HG02840 (cell line): Measurements from ENCODE around the gene RBM39.
"Not testable (repeated sequence)": the region's sequence is repeated elsewhere in the genome, so short reads cannot be mapped to it uniquely, and the experiment has no call there.

Experiments used
- ATAC-seq: cut with Tn5 transposase; IDR thresholded peaks from one replicate; pipeline ENCODE4 v1.9.1; 2021; ENCODE audit warnings: mild to moderate bottlenecking, moderate library complexity, moderate number of reproducible peaks; ENCODE audit not compliant: unreplicated experiment, low FRiP score

The RBM39 gene

DNA sequence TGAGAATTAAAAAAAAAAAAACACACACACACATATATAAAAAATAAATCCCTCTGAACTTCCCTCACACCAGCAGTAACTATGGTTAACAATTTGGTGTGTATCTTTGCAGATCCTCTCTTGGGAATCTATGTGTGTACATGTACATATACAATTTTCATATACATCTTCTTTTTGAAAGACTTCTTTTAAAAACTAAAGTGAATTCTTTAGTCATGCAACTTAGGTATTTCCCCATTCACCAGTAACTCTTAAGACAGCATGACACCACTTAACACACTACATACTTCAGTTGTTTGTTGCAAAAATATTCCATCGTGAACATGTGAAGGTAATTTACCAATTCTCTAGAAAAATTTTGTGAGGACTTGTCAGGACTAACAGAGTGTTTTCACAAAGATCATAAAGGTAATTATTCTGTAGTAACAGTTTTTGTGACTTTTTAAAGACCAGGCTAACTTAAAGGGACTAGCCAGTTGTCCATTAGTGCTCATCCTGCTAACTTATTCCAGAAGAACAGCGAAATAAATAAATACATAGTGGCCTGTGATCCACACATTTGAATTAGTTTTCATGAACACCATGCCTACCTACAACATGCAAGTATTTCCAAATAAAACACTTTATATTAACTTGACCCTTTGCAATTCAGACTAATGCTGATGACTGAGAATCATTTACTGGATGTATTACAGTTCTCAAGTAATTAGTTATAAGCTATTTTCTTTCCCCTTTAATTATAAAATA, 12.1 kb downstream of the RBM39 start:
- no peak for ATAC-seq

DNA sequence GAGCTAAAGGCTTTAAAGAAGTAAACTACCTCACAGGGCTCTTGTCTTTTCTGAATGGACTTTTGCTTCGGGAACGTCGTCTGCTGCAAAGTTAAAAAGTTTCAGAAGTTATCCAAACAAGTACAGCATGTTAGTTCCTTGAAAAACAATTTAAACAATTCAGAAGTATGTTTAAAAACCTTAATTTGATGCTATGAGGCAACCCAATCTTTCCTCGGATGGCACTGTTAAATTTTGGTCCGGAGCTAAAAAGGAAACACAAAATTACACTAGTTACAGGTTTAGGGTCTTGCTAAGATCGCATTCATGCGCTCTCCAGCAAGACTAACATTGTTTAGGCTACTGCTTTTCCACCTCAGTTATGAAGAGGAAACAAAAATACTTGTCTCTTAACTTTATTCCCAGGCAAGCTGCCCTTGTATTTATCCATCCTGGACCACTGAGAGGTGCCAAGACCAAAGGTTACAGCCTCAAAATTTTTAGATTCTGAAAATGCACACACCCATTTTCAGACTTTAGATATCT, 12.7 kb downstream of the RBM39 start:
- ATAC-seq, result no peak

DNA sequence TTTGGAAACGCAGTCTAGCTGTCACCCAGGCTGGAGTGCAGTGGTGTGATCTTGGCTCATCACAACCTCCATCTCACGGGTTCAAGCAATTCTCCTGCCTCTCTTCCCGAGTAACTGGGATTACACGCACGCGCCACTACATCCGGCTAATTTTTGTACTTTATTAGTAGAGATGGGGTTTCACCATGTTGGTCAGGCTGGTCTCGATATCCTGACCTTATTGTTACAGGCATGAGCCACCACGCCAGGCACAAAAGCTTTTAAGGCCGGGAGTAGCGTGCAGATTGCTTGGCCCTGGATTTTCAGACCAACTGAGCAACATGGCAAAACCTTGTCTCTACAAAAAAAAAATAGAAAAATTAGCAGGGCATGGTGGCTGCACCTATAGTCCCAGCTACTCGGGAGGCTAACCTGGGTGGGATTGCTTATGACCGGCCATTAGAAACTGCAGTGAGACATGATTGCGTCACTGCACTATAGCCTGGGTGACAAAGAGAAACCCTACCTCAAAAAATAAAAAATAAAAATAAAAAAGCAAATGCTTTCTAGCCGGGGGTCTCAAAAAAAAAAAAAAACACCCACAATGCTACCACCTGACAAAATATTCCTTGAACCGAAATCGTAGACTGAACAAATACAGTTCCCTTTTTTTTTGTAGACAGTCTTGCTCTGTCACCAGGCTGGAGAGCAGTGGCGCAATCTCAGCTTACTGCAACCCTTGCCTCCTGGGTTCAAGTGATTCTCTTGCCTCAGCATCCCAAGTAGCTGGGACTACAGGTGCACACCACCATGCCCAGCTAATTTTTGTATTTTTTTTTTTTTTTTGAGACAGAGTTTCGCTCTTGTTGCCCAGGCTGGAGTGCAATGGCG, 15.0 kb downstream of the RBM39 start:
- ATAC-seq, result no peak

DNA sequence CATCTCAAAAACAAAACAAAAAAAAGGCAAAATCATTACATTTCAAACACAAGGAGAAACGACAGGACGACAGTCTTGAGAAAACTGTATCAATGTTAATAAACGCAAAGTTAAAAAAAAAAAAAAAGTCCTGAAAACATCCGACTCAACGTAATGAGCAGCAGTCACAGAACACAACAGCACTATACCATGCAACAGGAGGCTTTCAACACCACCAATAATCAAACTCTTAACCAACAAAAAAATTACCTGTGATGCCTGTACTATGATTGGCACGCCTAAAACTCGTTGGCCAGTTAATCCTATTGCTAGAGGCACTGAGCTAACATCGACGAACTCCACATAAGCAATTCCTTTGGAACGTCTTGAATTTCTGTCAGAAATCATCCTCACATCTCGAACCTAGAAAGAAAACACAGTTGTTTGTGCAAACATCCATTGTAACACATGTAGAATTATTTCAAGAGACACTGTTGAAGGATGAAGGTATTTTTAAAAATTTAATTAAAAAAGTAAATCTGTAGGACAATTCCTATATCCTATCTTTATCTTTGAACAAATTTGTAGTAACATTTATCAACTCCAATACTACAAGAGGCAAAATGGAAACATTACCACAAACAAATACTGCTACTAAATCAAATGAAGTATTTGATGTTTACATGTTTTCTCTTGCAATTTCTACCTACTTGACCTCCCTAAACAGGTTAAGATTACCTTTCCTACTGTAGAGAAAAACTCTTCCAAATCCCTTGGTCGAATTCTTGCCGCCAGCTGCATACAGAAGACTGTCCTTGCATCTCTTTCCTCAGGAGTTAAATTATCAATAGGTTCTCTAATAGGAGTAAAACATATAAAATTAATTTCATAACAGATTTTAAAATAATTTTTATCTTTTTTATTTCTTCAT, 17.5 kb downstream of the RBM39 start:
- no peak for ATAC-seq

DNA sequence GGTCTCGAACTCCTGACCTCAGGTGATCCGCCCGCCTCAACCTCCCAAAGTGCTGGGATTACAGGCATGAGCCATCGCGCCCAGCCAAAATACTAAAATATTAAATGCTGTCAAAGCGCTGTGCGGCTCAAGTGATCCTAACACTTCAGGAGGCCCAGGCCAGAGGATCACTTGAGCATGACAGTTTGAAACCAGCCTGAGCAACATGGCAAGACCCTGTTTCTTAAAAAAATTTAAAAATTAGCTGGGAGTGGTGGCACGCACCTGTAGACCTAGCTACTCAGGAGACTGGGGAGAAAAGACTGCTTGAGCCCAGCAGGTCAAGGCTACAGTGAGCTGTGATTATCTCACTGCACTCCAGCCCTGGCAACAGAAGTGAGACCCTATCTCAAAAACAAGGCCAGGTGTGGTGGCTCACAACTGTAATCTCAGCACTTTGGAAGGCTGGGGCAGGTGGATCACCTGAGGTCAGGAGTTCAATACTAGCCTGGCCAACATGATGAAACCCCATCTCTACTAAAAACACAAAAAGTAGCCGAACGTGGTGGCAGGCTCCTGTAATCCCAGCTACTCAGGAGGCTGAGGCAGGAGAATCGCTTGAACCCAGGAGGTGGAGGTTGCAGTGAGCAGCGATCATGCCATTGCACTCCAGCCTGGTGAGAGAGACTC, 18.3 kb downstream of the RBM39 start:
- ATAC-seq, result not testable (repeated sequence)

DNA sequence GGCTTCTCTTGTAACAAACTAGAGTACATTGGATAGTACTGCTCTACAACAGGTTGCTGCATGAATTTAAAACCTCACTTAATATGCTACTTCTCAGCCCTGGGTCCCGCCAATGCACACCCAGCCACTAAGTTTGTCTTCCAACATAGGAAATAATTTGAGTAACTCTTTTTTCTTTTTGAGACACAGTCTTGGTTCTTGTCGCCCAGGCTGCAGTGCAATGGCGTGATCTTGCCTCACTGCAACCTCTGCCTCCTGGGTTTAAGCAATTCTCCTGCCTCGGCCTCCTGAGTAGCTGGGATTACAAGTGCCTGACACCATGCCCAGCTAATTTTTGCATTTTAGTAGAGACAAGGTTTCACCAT, 18.8 kb downstream of the RBM39 start:
- ATAC-seq, result not testable (repeated sequence)

DNA sequence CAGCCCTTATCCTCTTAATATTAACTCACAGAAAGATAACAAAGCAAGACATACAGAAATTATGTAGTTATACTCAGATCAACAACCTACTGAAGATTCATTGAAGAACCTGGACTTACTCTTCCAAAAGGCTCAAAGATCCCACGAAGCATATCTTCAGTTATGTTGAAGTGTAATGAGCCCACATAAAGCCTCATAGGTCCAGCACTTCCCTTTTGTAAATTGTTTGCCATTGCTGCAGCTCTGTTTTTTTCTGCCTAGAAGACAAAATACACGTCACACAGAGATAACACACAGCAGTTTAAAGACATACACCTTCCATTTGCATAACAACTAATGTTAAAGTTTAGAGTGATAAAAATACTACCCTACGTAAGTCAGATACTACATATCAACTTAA, 20.4 kb downstream of the RBM39 start:
- ATAC-seq, result no peak

DNA sequence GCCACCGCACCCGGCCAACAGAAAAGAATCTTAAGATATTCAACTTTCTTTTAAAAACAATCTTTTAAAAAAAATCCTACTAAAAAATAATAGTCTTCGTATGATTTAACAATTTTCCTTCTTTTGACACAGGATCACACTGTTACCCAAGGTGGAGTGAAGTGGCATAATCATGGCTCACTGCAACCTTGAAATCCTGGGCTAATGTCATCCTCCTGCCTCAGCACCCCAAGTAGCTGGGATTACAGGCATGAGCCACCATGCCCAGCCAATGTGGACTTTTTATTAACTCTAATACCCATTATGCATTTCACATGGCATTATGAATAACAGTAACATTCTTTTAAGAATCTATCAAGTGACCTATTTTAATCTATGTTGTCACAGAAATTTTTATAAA, 20.8 kb downstream of the RBM39 start:
- ATAC-seq, result no peak

DNA sequence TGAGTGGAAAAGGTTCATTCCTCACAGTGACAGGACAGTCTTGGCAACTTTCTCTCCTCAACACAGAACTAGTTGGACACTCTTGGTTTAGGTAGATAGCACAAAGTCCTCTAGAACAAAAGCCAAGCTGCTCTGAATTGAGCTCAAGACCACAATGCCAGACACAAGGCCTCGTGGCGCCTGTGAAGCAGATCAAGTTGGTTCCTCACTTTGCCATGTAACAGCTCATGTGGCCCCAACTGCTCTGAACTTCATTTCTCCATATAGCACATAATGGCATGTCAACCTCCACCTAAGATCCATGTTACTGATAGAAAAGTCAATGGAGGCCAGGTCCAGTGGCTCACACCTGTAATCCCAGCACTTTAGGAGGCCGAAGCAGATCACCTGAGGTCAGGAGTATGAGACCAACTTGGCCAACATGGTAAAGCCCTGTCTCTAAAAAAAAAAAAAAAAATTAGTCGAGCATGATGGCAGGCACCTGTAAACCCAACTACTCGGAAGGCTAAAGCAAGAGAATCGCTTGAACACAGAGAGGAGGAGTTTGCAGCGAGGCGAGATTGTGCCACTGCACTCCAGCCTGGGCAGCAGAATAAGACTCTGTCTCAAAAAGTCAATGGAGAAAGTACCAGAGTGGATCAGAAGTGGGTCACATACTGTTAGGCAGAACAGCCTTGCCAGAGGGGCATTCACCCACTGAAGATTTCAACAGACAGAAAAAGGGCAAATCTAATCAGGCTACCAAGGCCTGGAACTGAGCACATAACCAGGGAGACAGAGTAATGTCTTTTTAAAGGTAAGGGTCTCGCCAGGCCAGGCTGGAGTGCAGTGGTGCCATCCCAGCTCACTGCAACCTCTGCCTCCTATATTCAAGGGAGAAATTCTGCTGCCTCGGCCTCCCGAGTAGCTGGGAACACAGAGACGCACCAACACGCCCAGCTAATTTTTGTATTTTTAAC, 21.6 kb downstream of the RBM39 start:
- ATAC-seq, result no peak

DNA sequence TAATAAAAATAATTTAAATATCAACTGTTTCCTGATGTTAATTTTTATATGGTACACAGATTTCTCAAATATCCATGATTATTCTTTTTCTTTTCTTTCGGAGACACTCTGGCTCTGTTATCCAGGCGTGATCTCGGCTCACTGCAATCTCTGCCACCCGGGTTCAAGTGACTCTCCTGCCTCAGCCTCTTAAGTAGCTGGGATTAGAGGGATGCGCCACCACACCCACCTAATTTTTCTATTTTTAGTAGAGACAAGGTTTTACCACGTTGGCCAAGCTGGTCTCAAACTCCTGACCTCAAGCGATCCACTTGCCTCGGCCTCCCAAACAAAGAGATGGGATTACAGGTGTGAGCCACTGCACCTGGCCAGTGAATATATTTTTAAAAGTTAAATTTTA, 22.3 kb downstream of the RBM39 start:
- no peak for ATAC-seq

DNA sequence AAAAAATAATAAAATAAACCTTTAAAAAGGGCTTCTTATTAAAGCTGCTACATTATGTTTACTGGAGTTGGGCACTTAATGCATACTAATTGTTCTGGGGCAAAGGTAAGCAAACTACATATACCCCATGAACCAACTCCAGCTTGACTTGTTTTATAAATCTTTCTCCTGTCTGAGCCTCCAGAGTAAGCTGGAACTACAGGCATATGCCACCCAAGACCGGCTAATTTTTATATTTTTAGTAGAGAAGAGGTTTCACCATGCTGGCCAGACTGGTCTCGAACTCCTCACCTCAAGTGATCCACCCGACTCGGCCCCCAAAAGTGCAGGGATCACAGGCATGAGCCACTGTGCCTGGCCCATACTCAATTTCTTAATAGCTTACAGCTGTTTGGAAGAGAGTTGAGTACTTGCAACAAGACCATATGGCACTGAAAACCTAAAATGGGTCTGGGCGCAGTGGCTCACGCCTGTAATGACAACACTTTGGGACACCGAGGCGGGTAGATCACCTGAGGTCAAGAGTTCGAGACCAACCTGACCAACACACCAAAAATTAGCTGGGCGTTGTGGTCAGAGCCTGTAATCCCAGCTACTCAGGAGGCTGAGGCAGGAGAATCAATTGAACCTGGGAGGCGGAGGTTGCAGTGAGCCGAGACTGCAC, 23.0 kb downstream of the RBM39 start:
- ATAC-seq, result no peak

DNA sequence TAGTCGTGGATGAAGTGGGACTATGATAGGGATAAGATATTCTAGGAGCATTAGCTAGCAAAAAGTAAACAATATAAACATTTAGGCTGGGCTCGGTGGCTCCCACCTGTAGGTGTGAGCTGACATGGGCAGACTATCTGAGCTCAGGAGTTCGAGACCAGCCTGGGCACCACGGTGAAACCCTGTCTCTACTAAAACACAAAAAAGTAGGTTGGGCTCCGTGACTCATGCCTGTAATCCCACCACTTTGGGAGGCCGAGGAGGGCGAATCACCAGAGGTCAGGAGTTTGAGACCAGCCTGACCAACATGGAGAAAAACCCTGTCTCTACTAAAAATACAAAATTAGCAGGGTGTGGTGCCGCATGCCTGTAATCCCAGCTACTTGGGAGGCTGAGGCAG, 23.7 kb downstream of the RBM39 start:
- ATAC-seq, result not testable (repeated sequence)

DNA sequence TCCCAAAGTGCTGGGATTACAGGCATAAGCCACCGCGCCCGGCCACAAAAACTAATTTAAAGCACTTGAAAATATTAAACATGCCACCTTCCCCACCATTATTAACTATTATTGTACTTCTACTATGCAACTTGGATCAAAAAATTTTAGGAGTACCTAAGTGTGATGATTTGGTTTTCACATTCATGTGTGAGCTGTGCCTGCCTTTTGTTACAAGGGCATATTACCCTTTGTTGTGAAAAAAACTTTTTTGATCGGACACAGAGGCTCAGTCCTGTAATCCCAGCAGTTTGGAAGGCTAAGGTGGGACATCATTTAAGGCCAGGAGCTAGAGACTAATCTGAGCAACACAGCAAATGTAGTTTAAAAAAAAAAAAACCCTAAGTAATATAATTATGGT, 25.7 kb downstream of the RBM39 start:
- no peak for ATAC-seq

DNA sequence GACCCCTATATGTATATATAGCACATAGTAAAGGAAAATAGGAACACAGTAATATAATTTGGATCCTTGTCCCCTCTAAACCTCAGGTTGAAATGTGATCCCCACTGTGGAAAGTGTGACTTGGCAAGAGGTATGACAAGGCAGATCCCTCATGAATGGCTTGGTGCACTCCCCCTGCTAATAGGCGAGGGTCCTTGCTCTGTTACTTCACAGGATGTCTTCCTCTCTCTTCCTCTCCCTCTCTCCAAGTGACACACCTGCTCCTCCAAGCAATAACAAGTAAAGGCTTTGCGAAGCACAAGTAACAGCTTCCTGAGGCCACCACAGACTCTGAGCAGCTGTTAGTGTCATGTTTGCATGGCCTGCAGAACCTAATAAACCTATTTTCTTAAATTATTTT, 26.4 kb downstream of the RBM39 start:
- no peak for ATAC-seq

DNA sequence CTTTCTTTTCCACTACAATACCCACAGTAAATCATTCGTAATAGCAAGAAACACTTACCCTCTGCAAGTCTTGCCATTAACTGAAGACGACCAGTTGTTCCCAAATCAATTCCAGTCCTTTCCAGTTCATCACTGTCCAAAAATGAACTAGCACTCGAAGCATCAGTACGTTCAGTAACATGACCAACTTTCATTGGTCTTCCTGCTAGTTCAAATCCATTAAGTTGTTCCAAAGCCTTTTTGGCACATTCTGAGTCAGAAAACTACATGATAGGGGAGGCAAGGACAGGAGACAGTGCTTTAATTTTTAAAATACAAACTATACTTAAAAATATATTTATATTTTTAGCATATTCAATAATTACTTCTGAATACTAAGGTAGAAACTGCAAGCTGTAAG, 27.9 kb downstream of the RBM39 start:
- no peak for ATAC-seq

DNA sequence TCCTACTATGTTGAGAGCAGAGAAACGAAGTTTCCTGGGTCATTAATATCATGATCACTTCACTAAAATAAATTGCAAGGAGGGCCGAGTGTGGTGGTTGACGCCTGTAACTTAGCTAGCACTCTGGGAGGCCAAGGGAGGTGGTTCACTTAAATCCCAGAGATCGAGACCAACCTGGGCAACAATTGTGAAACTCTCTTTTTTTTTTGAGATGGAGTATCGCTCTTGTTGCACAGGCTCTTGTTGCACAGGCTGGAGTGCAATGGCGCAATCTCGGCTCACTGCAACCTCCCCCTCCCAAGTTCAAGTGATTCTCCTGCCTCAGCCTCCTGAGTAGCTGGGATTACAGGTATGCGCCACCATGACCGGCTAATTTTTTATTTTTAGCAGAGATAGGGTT, 28.9 kb downstream of the RBM39 start:
- not testable (repeated sequence) for ATAC-seq

DNA sequence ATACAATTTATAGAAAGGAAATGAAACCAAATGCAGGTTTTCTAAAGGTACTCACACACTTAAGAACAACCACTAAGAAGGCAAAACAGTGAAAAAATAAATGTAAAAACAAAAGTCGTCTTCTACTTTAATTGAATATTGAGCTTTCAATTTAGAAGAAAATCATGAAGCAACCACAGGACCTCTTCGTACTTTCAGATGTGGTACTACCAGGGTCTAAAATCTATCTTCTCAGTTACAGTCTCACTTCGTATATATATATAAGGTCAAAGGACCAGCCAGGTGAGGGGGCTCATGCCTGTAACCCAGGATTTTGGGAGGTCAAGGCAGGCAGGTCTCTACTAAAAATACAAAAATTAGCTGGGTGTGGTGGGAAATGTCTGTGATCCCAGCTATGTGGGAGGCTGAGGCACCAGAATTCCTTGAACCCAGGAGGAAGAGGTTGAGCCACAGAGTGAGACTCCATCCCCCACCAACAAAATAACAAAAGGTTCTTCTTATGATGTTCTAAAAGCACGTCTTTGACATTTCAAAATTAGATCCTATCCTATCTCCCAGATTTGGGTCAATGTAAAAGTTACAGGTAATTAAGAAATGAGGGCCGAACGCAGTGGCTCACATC, 30.4 kb downstream of the RBM39 start:
- no peak for ATAC-seq
